ENCODE data around the gene LGALS7.

- no peak for TF ChIP-seq CTCF (IDR thresholded peaks at IDR 0.05; ENCODE audit: poor library complexity, severe bottlenecking)
- no peak for TF ChIP-seq EZH2 (IDR thresholded peaks at IDR 0.05; ENCODE audit: borderline replicate concordance, insufficient read depth, low read length, poor library complexity, severe bottlenecking)
- no peak for TF ChIP-seq SMC3 (conservative IDR thresholded peaks at IDR 0.05; ENCODE audit: poor library complexity)
- TF ChIP-seq TAF1 (IDR thresholded peaks at IDR 0.05; ENCODE audit: low read depth), result no peak
- no peak for TF ChIP-seq EP300 (conservative IDR thresholded peaks at IDR 0.05; ENCODE audit: poor library complexity, severe bottlenecking)
These were observed 46.1 kb upstream of the LGALS7 start for GRCh38 chr19:38819231-38819920.

Measured in neural cell (in vitro differentiated cells).